Loucy (cell line): ENCODE measurements around the gene FOXL1.

Experiments
- H2AFZ ChIP-seq: fragments of 200-600 bp; sonication (generic); 2 replicates; pipeline ENCODE4 v1.6.0; 2016; ENCODE audit warnings: antibody characterized with exemption, mild to moderate bottlenecking, low read length, moderate library complexity
- H3F3A ChIP-seq: fragments of 200-600 bp; 2 replicates; pipeline ENCODE4 v1.6.0; 2016; ENCODE audit warnings: antibody characterized with exemption, low read depth, mild to moderate bottlenecking
- H3K27me3 ChIP-seq: fragments of 200-600 bp; sonication (generic); 2 replicates; pipeline ENCODE4 v1.6.1; 2014; ENCODE audit warnings: low read length, mild to moderate bottlenecking; ENCODE audit not compliant: insufficient read depth, poor library complexity, severe bottlenecking
- H3K36me3 ChIP-seq: fragments of 200-600 bp; sonication (generic); 2 replicates; pipeline ENCODE4 v1.6.1; 2016; ENCODE audit warnings: low read length; ENCODE audit not compliant: insufficient read depth
- H3K4me1 ChIP-seq: fragments of 200-600 bp; sonication (generic); 2 replicates; pipeline ENCODE4 v1.5.1; 2014; ENCODE audit warnings: low read length, mild to moderate bottlenecking; ENCODE audit not compliant: insufficient read depth, poor library complexity, severe bottlenecking
- H3K4me2 ChIP-seq: fragments of 200-600 bp; sonication (generic); 2 replicates; pipeline ENCODE4 v1.6.0; 2014; ENCODE audit warnings: antibody characterized with exemption, low read length, low read depth, mild to moderate bottlenecking; ENCODE audit not compliant: poor library complexity, severe bottlenecking
- H3K4me3 ChIP-seq: fragments of 200-600 bp; sonication (generic); 2 replicates; pipeline ENCODE4 v1.5.1; 2014; ENCODE audit warnings: low read length, mild to moderate bottlenecking, mixed read lengths; ENCODE audit not compliant: poor library complexity, severe bottlenecking
- H3K79me2 ChIP-seq: fragments of 200-600 bp; sonication (generic); 2 replicates; pipeline ENCODE4 v1.6.1; 2014; ENCODE audit warnings: low read length; ENCODE audit not compliant: insufficient read depth
- H3K9ac ChIP-seq: fragments of 200-600 bp; sonication (generic); 2 replicates; pipeline ENCODE4 v1.6.0; 2014; ENCODE audit warnings: mild to moderate bottlenecking, low read depth, low read length, moderate library complexity; ENCODE audit not compliant: poor library complexity, severe bottlenecking
- H3K9me2 ChIP-seq: fragments of 200-600 bp; sonication (generic); replicated peaks from 2 replicates; pipeline ENCODE4 v1.6.1; 2016; ENCODE audit warnings: low read depth, low read length, mixed read lengths
- H3K9me3 ChIP-seq: fragments of 200-600 bp; sonication (generic); 2 replicates; pipeline ENCODE4 v1.6.1; 2014; ENCODE audit warnings: mild to moderate bottlenecking, antibody characterized with exemption, low read length, low read depth; ENCODE audit not compliant: insufficient read depth
- H4K20me1 ChIP-seq: fragments of 200-600 bp; sonication (generic); 2 replicates; pipeline ENCODE4 v1.6.0; 2014; ENCODE audit warnings: antibody characterized with exemption, low read length, mild to moderate bottlenecking; ENCODE audit not compliant: insufficient read depth, poor library complexity, severe bottlenecking
- CTCF ChIP-seq: fragments of 200-600 bp; sonication (generic); conservative IDR thresholded peaks from 2 replicates; pipeline ENCODE4 v1.5.1; 2014; ENCODE audit warnings: mild to moderate bottlenecking, antibody characterized with exemption, low read length
- EZH2phosphoT487 ChIP-seq: fragments of 200-600 bp; IDR thresholded peaks from 2 replicates; pipeline ENCODE4 v1.6.1; 2018; ENCODE audit warnings: antibody characterized with exemption, mild to moderate bottlenecking, moderate library complexity, borderline replicate concordance

Gene FOXL1

DNA sequence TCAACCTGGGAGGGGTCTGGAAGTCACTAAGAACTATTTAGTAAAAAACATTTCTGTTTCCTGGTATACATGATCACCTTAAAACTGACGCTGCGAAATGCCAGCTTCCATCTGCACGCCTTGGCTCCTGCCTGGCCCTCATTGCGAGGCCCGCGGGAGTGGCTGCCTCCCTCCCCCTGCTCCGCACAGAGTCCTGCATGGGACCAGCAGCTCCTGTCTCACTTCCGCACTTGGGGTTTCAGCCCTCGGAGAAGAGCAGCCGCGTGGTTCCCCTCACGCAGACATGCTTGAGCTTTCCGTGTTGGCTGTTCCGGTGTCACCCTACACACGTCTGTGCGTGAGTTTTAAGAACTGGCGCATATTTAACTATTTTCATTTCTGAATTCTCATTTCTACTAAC lies 41.7 kb upstream of the FOXL1 start:
- H3K9me3 ChIP-seq, result no peaks in the 10 kb centered on the region
- TF ChIP-seq EZH2phosphoT487 (no peak), CTCF (no peak)
- H3K36me3 ChIP-seq, result peaks cover 16% of the 10 kb centered on the region; the same call in 1 of the 2 replicates
- H3K4me2 ChIP-seq, result no peak overlapping the region
- H3F3A ChIP-seq, result no peaks in the 10 kb centered on the region
- H3K9ac ChIP-seq, result no peak overlapping the region
- H2AFZ ChIP-seq, result no peak overlapping the region
- no peaks in the 10 kb centered on the region for H3K4me1 ChIP-seq
- no peaks in the 10 kb centered on the region for H4K20me1 ChIP-seq
- no peaks in the 10 kb centered on the region for H3K9me2 ChIP-seq
- H3K4me3 ChIP-seq, result no peak overlapping the region
- no peaks in the 10 kb centered on the region for H3K79me2 ChIP-seq
- H3K27me3 ChIP-seq, result no peaks in the 10 kb centered on the region

- Histone ChIP-seq H3K4me3 (no peak overlapping the region), H2AFZ (no peak overlapping the region), H3K4me1 (no peaks in the 10 kb centered on the region), H3K9me3 (no peaks in the 10 kb centered on the region), H3K9ac (no peak overlapping the region), H3K27me3 (no peaks in the 10 kb centered on the region), H3K79me2 (no peaks in the 10 kb centered on the region), H3K36me3 (peaks cover 16% of the 10 kb centered on the region; the same call in 1 of the 2 replicates), H3K9me2 (no peaks in the 10 kb centered on the region), H3K4me2 (no peak overlapping the region), H4K20me1 (no peaks in the 10 kb centered on the region), H3F3A (no peaks in the 10 kb centered on the region)
- TF ChIP-seq CTCF, result no peak
Measured at GRCh38 chr16:86537486-86537885, 40.9 kb upstream of the FOXL1 start.

- Histone ChIP-seq H3K9me3 (no peaks in the 10 kb centered on the region), H4K20me1 (no peaks in the 10 kb centered on the region), H3K27me3 (no peaks in the 10 kb centered on the region), H3K9ac (no peak overlapping the region), H3K4me3 (no peak overlapping the region), H2AFZ (no peak overlapping the region), H3K79me2 (no peaks in the 10 kb centered on the region), H3K9me2 (no peaks in the 10 kb centered on the region), H3K36me3 (peaks cover 16% of the 10 kb centered on the region; the same call in 1 of the 2 replicates), H3K4me2 (no peak overlapping the region), H3F3A (no peaks in the 10 kb centered on the region), H3K4me1 (no peaks in the 10 kb centered on the region)
- TF ChIP-seq CTCF, result no peak
- no peak for TF ChIP-seq EZH2phosphoT487
Measured at GRCh38 chr16:86538196-86538780, 40.1 kb upstream of the FOXL1 start.
